Right lung (tissue), 10 donors: ENCODE measurements around the gene ZIC2. TPM values are rescaled to one million over a fixed set of nuclear protein-coding genes. Genes with fewer than 3 reads are reported as not detected.
"Not testable (repeated sequence)": the region's sequence is repeated elsewhere in the genome, so short reads cannot be mapped to it uniquely, and the experiment has no call there.

Experiments
- DNase-seq, 2 donors: peaks; one replicate each; pipeline ENCODE4 v3.0.0-alpha.2; 2013
- long read RNA-seq, 8 donors: transcript quantifications; one replicate each; lab custom pipeline, GENCODE V29; 2026
- polyA plus RNA-seq, 5 donors: library from polyadenylated mRNA; unstranded; fragments of 120-200 nt; gene quantifications; one replicate each; pipeline versions ENCODE4 v1.2.1 to v1.2.3, GENCODE V29; 2013; ENCODE audit warnings: inconsistent platforms in 1 of 5, low replicate concordance in 1 of 5; ENCODE audit not compliant: insufficient read length in 5 of 5, insufficient read depth in 1 of 5

Gene ZIC2
- under 1 TPM in 3 of 5 donors, not detected in 2; 0.11 to 0.31 (median 0.15) TPM for polyA plus RNA-seq
- long read RNA-seq, donor 1 = 0 reads
- long read RNA-seq, donor 2 = 0 reads
- long read RNA-seq, donor 3 = 0 reads
- long read RNA-seq, donor 4 = 0 reads
- long read RNA-seq, donor 5 = 0 reads
- long read RNA-seq, donor 6 = 0 reads
- long read RNA-seq, donor 7 = 0 reads
- long read RNA-seq, donor 8 = 0 reads

GRCh38 chr13:99981735-99982035 lies at the start of gene ZIC2:
TSS of gene ZIC2 (plus strand) at chr13:99981784. CDS start at chr13:99982065, 281 bp downstream.
- DNase-seq = no peak

- DNase-seq = no peak
Measured at GRCh38 chr13:99932912-99933311, 48.7 kb upstream of the ZIC2 start.

- no peak for DNase-seq
Measured at GRCh38 chr13:99935772-99936171, 45.8 kb upstream of the ZIC2 start.

- no peak for DNase-seq
Measured at GRCh38 chr13:99938635-99939034, 42.9 kb upstream of the ZIC2 start.

GRCh38 chr13:99941086-99941485 lies 40.5 kb upstream of the ZIC2 start:
- DNase-seq = no peak

GRCh38 chr13:99941911-99942310 lies 39.7 kb upstream of the ZIC2 start:
- no peak for DNase-seq

- DNase-seq = no peak
Measured at GRCh38 chr13:99944102-99944501, 37.5 kb upstream of the ZIC2 start.

GRCh38 chr13:99944606-99945005 lies 37.0 kb upstream of the ZIC2 start:
- no peak for DNase-seq

- DNase-seq = not testable (repeated sequence)
Measured at GRCh38 chr13:99945515-99945914, 36.1 kb upstream of the ZIC2 start.

GRCh38 chr13:99947666-99948065 lies 33.9 kb upstream of the ZIC2 start:
- no peak for DNase-seq

GRCh38 chr13:99948411-99948810 lies 33.2 kb upstream of the ZIC2 start:
- no peak for DNase-seq

- no peak for DNase-seq
Measured at GRCh38 chr13:99948907-99949678, 32.5 kb upstream of the ZIC2 start.

GRCh38 chr13:99949679-99950413 lies 31.7 kb upstream of the ZIC2 start:
- DNase-seq = no peak

GRCh38 chr13:99951666-99952065 lies 29.9 kb upstream of the ZIC2 start:
- DNase-seq = not testable (repeated sequence)

- DNase-seq = no peak
Measured at GRCh38 chr13:99953138-99953755, 28.3 kb upstream of the ZIC2 start.

- DNase-seq = no peak
Measured at GRCh38 chr13:99955107-99955746, 26.4 kb upstream of the ZIC2 start.

GRCh38 chr13:99955747-99956472 lies 25.7 kb upstream of the ZIC2 start:
- DNase-seq = no peak

- no peak for DNase-seq
Measured at GRCh38 chr13:99956473-99957349, 24.9 kb upstream of the ZIC2 start.

GRCh38 chr13:99958406-99959126 lies 23.0 kb upstream of the ZIC2 start:
- no peak for DNase-seq
